Measurements from ENCODE around the gene ATP5F1A.
"Not testable (repeated sequence)": the region's sequence is repeated elsewhere in the genome, so short reads cannot be mapped to it uniquely, and the experiment has no call there.

ATP5F1A gene

DNA sequence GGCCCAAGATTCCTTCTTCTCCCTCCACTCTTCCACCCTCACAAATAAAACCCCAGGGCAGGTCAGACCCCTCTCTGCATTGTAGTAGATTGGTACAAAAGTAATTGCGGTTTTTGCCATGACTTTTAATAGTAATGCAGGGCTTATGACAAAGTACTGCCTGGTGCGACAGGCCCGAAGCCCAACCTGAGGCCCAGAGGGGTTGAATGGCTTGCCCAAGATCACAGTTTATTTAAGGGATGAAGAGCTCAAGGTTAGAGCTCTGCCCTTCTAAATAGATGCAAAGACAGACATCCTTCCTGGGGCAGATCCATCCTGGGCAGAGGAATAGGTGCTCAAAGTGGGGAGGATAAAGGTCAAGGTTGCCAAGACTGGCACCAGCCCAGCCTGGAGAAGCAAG, 25.1 kb downstream of the ATP5F1A start:
- no peak for DNase-seq

DNA sequence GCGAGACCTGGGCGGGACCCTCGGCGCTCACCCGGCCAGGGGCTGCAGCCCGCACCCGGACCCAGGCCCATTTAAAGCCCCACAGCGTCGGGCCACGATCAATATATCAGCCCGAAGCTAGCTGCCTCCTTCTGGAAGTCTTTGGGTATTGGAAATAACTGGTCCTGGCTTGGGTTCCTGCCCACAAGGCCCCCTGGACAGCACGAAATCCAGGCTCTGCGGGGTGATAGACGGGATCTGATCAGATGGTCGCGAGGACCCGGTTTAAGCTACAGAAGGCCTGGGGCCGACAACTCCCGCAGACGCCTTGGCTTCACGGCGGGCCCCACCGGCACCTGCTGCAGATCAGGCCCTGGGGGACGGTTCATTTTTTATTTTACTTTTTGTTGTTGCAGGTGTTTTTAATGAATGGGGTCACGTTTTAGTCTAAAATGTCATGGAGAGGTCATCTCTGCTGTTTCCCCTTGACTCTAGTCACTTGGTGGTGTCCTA, 25.7 kb downstream of the ATP5F1A start:
- no peak for DNase-seq

DNA sequence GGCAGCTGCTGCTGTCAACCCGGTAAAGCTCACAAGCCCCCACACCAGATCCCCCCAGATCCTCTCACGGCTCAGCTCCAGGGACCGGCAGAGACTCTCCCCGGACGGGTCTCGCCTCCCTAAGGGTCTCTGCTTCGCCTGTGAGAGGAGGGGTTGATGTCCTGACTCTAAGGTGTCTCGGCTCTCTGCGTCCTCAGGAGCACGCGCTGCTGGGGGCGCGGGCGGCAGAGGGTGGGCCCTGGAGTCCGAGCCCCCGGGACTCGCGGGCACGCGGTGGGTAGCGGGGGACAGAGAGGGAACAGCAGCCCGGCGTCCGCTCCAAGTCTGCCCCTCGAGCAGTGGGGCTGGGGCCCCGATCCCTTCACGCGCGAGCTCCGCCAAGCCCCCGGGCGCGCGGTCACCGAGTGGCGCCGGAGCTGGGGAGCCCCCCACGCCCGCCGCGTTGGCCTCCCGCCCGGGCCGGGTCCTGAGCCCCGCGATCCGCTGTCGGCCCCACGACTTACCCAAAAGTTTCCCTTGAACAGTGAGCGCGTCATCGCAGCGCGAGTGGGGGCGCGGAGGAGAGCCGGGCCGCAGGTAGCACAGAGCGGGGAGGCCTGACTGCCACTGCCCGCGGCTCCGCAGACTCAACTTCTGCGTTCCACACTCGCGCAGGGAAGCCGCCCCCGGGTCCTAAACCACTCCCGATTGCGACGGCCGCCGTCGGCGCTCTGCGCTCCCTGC, 26.3 kb downstream of the ATP5F1A start, which contains the start of gene PSTPIP2:
Gene PSTPIP2, minus strand, starts transcription at position 608 of the 723 bp plus-strand sequence. Its CDS starts 72 bp downstream, at position 536.
- peak; percentile 61 for DNase-seq

DNA sequence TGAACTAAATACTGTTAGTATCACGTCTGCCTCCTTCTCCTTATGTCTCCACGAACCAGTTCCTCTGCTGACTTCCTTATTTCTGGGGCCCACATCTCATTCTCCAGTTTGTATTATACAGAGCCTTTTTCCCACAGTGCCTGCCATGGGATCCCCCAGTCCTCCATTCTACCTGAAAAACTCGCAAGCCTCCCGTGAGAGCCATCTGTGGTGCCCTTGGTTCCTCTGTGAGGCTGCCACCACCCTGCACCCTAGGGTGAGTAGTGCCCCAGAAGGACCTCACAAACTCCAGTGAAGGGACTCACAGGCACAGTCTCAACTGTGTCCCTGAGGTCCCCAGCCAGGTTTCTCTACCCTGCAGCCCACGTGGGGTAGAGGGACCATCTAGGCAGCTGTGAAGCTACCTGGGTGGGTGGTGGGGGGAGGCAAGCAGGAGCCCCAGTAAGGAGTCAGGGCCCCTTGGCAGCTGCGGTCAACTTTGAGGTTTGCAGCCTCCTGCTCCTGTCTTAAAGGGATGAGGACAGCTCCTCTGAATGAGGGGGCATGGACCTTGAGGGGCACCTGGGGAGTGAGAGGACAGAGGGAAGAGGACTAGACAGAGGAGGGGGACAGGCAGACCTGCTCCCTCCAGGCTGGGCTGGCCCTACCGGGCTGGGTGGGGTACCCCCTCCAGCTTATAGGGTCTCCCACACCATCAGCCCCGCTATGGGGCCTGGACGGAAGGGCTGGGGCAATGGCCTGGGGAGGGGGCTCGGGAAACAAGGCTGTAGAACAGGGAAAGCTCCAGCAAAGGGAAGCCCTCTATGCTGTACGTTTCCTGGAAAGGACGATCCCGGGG, 27.1 kb downstream of the ATP5F1A start:
- DNase-seq, result no peak

DNA sequence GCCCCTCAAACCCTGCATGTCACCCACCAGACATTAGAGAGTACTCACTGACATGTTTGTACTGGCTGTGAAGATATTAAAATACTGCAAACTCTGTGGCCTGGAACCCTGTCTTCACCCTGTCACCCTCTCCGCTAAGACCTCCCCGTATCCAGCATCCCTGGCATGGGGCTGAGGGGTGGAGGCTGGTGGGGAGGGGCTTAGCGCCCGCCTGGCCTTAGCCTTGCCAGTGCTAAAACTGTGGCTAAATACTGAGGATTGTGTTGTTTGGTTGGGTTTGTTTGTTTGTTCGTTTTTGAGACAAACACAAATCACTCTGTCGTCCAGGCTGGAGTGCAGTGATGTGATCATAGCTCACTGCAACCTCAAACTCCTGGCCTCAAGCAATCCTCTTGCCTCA, 27.9 kb downstream of the ATP5F1A start:
- DNase-seq, result no peak

DNA sequence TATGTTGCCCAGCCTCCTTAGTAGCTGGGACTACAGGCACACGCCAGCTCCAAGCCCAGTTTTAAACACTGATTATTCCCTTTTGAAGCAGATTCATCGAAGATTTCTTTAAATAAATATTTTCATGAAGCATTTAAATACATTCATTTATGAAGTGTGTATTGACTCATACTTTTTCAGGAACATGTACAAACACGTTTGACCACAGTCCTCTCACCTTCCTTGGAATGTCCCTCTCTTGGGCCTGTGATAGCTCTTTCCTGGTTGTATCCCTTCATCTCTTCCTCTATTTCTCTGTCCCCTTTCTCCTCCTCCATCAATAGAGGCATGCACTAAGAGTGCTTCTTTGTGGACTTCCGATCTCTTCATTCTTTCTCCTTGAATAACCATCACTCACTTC, 28.6 kb downstream of the ATP5F1A start:
- peak; percentile 28 for DNase-seq

DNA sequence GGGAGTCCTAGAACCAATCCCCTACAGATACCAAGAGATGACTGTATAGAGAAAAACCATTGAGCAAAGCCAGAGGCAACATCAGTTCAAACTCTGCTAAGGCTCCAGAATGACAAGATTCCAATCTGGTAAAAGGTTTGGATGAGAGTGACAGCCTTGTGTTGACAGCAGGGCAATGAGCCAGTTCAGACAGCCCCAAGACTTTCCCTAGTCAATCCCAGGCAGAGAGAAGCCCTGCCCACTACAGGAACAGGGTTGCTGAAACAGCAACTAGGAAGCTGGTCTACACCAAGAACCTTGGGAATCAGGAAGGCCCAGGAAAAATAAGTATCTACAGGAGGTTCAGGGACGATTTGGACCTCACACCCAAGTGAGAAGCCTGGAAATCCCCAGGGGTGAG, 29.3 kb downstream of the ATP5F1A start:
- DNase-seq, result no peak

DNA sequence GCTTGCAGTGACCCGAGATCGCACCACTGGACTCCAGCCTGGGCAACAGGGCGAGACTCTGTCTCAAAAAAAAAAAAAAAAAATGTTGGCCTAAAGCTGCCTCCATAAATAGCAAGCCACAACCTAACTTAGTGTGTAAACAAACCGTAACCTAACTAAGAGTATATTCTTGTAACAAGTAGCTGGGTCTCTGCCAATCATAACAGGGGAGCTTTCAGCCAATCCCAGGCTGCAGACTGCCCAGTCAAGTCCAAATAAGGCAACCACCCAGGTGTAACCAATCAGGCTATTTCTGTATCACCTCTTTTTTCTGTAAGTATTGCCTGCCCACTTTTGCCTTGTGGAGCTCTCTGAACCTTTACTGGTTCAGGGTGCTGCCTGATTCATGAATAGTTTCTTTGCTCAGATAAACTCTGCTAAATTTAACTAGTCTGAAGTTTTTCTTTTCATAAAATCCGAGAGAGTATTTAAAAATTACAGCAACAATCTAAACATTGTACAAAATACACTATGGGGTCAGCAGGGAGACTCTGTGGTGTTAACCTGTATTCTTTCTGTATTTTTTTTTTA, 30.6 kb downstream of the ATP5F1A start:
- no peak for DNase-seq

DNA sequence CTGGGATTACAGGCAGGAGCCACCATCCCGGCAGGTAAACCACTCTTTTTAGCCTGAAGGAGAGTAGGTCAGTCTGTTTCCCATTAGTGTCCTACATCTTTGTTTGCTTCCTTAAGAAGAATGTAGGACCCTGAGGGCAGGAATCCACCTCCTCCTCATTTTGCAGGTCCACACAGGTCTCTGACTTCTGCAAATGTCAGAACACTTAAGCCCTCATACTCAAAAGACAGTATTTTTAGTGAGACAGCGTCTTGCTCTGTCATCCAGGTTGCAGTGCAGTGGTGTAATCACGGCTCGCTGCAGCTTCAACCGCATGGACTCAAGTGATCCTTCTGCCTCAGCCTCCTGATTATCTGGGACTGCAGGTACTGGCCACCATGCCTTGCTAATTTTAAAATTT, 35.3 kb downstream of the ATP5F1A start:
- no peak for DNase-seq

DNA sequence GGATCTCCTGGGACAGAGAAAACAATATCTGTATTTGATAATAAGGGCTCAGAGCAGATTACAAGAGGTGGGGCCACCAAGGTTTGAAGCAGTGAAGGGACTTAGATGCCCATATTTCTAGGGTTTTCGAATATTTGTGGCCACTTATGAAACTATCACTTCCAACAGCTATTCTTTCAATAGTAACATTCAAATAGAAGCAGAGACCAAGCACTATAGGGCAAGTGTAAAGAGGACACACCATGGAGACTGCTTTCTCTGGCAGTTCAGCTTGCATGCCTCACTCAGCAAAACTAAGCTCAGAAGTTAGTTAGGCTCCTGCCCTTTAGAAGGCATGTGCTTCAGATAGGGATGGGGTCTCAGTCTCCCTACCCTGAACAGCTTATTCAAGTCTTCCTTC, 36.3 kb downstream of the ATP5F1A start:
- no peak for DNase-seq

DNA sequence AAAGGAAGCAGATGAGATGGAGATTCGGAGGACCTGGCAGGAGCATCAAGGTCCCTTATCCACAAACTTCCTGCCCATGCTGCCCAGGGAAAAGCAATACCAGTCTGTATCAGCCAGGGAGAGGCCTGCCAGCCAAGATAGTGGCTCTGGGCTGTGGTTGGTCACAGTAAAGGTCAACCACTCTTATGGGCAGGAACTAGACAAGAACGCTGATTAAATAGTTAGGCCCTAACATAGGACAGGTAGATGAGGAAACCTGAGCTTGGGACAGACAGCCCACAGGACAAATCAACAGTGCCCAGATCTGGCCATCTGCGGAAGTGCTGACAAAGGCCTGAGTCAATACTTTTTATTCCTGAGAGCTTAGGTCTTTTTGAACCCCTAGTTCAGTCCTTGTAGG, 36.7 kb downstream of the ATP5F1A start:
- DNase-seq, result no peak

DNA sequence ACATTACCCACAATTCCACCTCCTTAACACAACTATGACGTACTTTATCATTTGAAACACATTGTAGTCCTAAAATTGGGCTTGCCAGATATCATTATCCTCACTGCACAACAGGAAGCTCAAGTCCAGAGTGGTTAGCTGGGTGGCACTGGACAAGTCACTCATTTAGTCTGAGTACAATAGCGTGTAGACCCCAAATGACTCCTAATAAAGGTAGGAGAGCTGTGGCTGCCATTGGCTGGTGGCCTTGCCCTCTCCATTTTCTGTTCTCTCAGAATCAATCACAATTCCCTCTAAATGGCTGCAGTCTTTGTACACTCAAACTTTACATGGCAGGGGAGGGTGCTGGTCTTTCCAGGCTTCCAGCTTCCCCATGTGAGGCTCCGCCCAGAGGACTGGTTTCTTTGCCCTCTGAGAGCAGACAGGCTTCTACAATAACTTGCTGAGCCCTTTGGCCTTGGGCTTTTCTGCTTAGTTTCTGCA, 37.7 kb downstream of the ATP5F1A start:
- DNase-seq, result no peak

DNA sequence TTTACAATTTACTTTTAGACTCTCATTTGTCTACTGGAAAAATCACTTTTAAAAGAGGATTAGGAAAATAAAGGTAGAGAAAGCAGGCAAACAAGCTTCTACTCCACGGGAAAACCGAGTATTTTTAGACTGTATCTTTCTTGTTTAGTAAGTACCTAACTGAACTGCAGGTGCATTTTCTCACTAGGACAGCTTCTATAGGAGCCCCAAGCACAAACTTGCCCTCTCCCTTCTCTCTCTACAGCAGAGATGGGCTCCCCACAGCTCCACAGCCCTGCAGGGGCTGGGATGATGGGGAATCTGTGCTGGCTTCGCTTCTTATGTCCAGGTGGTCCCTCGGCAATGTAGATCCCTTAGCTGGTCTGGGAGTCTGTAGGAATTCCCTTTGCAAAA, 42.3 kb downstream of the ATP5F1A start:
- DNase-seq, result peak; percentile 16

DNA sequence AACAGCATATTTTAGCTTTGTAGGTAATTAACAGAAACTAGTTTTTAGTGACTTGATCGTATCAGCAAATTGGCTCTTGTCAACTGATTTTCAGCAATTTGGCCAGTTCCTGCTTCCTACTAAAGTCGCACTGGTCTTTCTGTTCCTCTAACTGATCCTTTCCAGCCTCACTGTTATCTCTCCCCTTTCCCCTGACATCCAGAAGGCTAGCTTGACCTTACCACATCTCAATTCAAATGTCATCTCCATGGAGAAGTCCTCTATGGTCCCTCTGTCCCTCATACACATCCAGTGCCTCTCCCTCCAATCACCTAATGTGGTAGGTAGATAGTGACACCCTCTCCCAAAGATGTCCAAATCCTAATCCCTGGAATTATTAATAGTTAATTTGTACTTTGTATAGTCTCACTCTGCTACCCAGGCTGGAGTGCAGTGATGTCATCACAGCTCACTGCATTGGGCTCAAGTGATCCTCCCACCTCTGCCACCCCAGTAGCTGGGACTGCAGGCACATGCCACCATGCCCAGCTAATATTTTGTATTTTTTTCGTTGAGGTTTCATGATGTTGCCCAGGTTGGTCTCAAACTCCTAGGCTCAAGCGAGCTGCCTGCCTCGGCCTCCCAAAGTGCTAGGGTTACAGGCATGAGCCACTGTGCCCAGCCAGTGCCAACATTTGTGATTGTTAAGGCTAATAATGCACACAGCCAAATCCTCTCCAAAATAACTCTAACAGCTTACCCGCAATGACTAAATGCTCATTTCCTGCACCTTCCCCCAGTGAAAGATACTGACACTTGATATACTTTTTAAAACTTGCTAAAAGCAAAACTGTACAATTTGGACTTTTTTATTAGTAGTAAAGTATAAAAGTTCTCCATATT, 42.9 kb downstream of the ATP5F1A start:
- peak; percentile 68 for DNase-seq

DNA sequence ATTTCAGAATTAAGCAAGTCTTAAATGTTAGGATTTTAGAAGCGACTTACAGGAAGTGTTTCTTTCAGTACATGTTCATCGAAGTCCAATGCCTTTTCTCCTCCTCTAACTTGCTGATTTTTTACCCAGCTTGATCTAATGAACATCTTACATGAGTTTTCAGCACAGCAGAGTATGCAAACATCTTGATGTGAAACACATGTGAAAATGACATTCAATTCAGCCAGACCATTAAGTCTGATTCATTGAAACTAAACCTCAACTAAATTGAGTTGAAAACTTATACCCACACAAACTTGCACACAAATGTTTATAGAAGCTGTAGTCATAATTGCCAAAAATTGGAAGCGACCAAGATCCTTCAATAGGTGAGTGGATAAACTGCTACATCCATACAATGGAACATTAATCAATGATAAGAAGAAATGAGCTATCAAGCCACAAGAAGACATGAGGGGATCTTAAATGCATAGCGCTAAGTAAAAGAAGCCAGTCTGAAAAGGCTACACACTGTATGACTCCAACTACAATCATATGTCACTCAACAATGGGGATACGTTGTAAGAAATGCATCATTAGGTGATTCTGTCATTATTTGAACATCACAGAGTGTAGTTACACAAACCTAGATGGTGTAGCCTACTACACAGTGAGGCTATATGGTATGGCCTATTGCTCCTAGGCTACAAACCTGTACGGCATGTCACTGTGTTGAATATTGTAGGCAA, 44.6 kb downstream of the ATP5F1A start:
- DNase-seq, result no peak

DNA sequence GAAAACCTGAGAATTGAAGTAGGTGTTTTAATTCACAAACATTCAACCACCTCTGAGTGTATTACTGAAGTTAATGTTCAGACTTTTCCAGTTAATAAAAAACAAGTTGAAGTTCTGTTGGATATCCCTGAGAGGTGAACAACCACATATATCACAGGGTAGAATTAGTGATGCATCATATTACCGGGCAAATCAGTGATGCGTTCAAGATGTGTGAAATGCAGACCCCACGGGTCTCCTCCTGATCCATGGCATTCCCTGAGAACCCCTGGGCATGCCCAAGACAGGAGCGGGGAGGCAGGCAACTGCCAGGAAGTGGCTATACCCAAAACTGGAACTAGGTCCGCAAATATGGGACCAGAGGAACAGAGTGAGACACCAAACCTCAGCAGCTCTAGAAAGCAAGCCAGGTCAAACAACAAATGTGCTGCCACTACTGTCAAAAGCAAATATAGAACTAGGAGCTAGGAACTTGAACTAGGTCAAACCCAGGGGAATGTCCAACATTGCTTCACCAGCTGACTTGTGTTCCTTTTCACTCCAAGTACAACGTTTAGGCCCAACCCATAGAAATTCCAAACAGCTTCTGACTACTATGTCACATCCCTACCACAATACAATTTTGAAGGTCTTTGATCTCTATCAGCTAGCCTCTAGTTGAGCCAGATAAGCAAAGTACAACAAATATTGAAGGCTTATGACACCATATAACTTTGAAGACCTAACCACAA, 46.2 kb downstream of the ATP5F1A start:
- no peak for DNase-seq

DNA sequence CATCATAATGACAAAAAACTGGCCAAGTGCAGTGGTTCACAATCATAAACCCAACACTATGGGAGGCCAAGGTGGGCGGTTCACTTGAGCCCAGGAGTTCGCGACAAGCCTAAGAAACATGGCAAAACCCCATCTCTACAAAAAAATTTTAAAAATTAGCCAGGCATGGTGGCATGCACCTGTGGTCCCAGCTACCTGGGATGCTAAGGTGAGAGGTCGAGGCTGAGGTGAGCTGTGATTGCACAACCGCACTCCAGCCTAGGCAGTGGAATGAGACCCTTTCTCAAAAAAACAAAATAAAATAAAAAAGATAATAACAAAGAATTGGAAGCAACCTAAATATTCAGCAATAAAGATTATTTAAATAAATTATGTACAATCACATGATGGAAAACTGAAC, 47.8 kb downstream of the ATP5F1A start:
- no peak for DNase-seq

DNA sequence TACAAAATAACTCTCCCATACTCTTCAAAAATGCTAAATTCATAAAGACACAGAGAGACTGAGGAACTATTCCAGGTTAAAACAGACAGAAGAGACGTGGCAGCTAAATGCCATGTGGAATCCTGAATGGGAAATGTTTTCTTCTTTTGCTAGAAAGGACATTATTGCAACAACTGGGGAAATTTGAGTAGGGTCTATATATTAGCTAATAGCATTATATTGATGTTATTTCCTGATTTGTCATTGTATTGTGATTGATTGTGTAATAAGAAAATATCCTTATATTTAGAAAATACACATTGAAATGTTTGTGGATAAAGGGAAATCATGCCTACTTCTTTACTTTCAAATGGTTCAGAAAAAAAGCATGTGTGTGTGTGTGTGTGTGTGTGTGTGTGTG, 49.5 kb downstream of the ATP5F1A start:
- DNase-seq, result no peak

DNA sequence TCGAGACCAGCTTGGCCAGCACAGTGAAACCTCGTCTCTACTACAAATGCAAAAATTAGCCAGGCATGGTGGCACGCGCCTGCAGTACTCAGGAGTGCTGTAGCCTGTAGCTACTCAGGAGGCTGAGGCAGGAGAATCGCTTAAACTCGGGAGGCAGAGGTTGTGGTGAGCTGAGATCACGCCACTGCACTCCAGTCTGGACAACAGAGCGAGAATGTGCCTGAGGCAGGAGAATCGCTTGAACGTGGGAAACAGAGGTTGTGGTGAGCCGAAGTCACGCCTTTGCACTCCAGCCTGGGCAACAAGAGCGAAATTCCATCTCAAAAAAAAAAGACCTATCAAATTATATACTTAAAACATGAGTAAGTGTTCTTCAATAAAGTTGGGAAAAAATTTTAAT, 50.7 kb downstream of the ATP5F1A start:
- DNase-seq, result not testable (repeated sequence)

DNA sequence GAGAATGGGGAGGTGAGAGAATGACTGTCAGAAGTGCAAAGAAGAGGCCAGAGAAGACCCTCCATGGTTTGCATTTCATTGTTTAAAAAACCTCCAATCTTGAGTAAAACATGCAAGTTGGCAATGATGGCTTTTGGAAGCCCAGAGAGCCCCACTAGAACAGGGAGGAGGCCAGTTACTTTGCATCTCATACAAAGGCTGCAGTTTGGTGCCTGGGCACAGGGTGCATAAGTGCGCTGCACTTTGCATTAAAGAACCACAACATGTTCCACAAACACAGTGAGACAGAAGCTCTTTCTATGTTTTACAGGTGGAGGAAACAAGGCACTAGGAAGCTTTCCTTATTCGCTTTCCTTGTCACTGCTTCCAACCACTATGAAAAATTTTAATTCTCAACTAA, 51.4 kb downstream of the ATP5F1A start:
- no peak for DNase-seq

DNA sequence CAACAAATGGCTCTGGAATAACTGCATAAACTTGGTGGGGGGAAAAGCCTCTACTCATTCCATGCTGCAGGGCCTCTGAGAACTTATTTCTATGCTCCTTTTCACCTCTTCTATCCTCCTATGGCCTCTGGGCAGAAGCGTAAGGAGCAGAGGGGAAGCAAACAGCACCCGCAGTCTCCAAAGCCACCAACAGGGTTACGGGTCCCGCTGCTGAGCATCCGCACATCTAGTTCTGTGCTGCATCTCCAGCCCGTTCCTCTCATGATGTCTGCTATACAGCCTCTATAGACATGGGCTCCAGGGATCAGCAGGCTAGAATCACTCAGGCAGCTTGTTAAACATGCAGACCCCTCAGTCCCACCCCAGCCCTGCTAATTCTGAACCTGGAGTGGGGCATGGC, 52.0 kb downstream of the ATP5F1A start:
- DNase-seq, result no peak
